PFSK-1 (cell line): Measurements from ENCODE around the gene CRTAC1.

Experiments
- FOXP2 ChIP-seq: optimal IDR thresholded peaks from 2 replicates; pipeline ENCODE3; 2011; ENCODE audit warnings: borderline replicate concordance, control low read depth, inconsistent platforms; ENCODE audit not compliant: insufficient read depth; ENCODE audit errors: extremely low read length, extremely low read depth
- POLR2AphosphoS5 ChIP-seq: IDR thresholded peaks from 2 replicates; pipeline ENCODE4 v1.6.1; 2012; ENCODE audit warnings: low read depth, mild to moderate bottlenecking, control low read depth, low read length, moderate library complexity
- SIN3A ChIP-seq: IDR thresholded peaks from 2 replicates; pipeline ENCODE4 v1.6.1; 2012; ENCODE audit warnings: mild to moderate bottlenecking, low read length, moderate library complexity, borderline replicate concordance; ENCODE audit not compliant: insufficient read depth
- TAF1 ChIP-seq: IDR thresholded peaks from 2 replicates; pipeline ENCODE4 v1.6.1; 2012; ENCODE audit warnings: low read length, control low read depth, borderline replicate concordance; ENCODE audit not compliant: insufficient read depth
- TF ChIP-seq, protein P1 (sequence below), 2 experiments: IDR thresholded peaks; 2 replicates each; pipeline versions ENCODE4 v1.6.1 to v1.8.0; 2011 to 2012; ENCODE audit warnings: low read depth in 2 of 2, low read length in 2 of 2, control low read depth in 1 of 2, inconsistent platforms in 1 of 2, mild to moderate bottlenecking in 1 of 2, moderate library complexity in 1 of 2; ENCODE audit not compliant: insufficient read depth in 1 of 2

CRTAC1 gene

GRCh38 chr10:97948822-97949221, 81.6 kb downstream of the CRTAC1 start:
- TF ChIP-seq, protein P1, sequence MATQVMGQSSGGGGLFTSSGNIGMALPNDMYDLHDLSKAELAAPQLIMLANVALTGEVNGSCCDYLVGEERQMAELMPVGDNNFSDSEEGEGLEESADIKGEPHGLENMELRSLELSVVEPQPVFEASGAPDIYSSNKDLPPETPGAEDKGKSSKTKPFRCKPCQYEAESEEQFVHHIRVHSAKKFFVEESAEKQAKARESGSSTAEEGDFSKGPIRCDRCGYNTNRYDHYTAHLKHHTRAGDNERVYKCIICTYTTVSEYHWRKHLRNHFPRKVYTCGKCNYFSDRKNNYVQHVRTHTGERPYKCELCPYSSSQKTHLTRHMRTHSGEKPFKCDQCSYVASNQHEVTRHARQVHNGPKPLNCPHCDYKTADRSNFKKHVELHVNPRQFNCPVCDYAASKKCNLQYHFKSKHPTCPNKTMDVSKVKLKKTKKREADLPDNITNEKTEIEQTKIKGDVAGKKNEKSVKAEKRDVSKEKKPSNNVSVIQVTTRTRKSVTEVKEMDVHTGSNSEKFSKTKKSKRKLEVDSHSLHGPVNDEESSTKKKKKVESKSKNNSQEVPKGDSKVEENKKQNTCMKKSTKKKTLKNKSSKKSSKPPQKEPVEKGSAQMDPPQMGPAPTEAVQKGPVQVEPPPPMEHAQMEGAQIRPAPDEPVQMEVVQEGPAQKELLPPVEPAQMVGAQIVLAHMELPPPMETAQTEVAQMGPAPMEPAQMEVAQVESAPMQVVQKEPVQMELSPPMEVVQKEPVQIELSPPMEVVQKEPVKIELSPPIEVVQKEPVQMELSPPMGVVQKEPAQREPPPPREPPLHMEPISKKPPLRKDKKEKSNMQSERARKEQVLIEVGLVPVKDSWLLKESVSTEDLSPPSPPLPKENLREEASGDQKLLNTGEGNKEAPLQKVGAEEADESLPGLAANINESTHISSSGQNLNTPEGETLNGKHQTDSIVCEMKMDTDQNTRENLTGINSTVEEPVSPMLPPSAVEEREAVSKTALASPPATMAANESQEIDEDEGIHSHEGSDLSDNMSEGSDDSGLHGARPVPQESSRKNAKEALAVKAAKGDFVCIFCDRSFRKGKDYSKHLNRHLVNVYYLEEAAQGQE (IDR thresholded peaks at IDR 0.05; ENCODE audit: insufficient read depth in 1 of 2, low read depth in 2 of 2, low read length in 2 of 2), result no peak
- TF ChIP-seq SIN3A (no peak), POLR2AphosphoS5 (no peak), FOXP2 (no peak), TAF1 (no peak)

DNA sequence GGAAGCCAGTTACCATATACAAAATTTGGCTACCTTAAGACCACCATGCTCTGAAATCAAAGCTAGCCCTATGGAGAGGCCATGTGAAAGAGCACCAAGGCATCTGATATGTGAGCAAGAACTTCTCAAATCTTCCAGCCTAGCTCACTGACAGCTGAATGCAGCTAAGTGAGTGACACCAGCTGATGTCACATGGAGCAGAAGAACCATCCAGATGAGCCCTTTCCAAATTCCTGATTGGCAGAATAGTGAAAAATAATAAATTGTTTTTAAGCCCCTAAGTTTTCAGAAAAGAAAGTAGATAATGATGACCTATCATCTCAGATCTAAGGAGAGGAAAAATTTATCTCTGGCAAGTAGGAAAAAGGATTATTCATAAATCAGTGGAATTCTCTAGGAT, 85.6 kb downstream of the CRTAC1 start:
- TF ChIP-seq POLR2AphosphoS5, result no peak
- no peak for TF ChIP-seq SIN3A
- TF ChIP-seq, protein P1 (IDR thresholded peaks at IDR 0.05; ENCODE audit: insufficient read depth in 1 of 2, low read depth in 2 of 2, low read length in 2 of 2), result no peak

DNA sequence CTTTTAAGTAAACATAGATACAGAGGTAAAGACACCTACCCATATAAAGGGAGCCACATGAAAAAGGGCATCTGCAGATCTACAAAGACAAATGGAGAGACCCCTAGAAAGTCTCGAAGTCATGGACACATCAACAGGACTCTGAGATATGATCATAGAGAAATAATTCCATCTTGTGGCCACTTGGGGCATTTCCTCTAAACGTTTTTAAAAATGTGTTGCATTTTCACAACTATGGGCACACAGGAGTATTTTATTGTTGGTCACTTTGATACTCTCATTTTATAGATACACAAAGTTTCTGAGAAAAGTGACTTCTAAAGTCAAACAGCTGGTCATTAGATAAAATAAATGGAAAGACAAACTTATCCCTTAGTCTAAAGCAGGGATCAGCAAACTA, 87.1 kb downstream of the CRTAC1 start:
- no peak for TF ChIP-seq FOXP2
- TF ChIP-seq, protein P1 (IDR thresholded peaks at IDR 0.05; ENCODE audit: insufficient read depth in 1 of 2, low read depth in 2 of 2, low read length in 2 of 2), result no peak
- TF ChIP-seq TAF1, result no peak
- TF ChIP-seq POLR2AphosphoS5, result no peak
- no peak for TF ChIP-seq SIN3A

- TF ChIP-seq, protein P1 (IDR thresholded peaks at IDR 0.05; ENCODE audit: insufficient read depth in 1 of 2, low read depth in 2 of 2, low read length in 2 of 2), result no peak
- no peak for TF ChIP-seq SIN3A
- TF ChIP-seq POLR2AphosphoS5, result no peak
- TF ChIP-seq FOXP2, result no peak
- TF ChIP-seq TAF1, result no peak
These were observed 89.9 kb downstream of the CRTAC1 start for GRCh38 chr10:97940534-97940933.

- TF ChIP-seq, protein P1 (IDR thresholded peaks at IDR 0.05; ENCODE audit: insufficient read depth in 1 of 2, low read depth in 2 of 2, low read length in 2 of 2), result no peak
- TF ChIP-seq TAF1, result no peak
- no peak for TF ChIP-seq FOXP2
- TF ChIP-seq POLR2AphosphoS5, result no peak
- no peak for TF ChIP-seq SIN3A
These were observed 90.9 kb downstream of the CRTAC1 start for GRCh38 chr10:97939446-97939990.
